Chondrocyte (in vitro differentiated cells): ENCODE results near the gene KCNMB3. TPM values are rescaled to one million over a fixed set of nuclear protein-coding genes. Genes with fewer than 3 reads are reported as not detected.
"Not testable (repeated sequence)": the region's sequence is repeated elsewhere in the genome, so short reads cannot be mapped to it uniquely, and the experiment has no call there.

Experiments used
- DNase-seq: peaks from one replicate; pipeline ENCODE4 v3.0.0; 2021; ENCODE audit warnings: mixed read lengths, low spot score
- H3K27ac Mint-ChIP-seq: one replicate; pipeline ENCODE4 v1.8.0; 2021; ENCODE audit warnings: mild to moderate bottlenecking, moderate library complexity, mixed read lengths; ENCODE audit not compliant: unreplicated experiment
- H3K27me3 Mint-ChIP-seq: 2 replicates; pipeline ENCODE4 v1.8.0; 2021; ENCODE audit warnings: low read depth, mixed read lengths
- H3K36me3 Mint-ChIP-seq: 2 replicates; pipeline ENCODE4 v1.8.0; 2021; ENCODE audit warnings: low read depth, mixed read lengths
- H3K4me1 Mint-ChIP-seq: 2 replicates; pipeline ENCODE4 v1.8.0; 2021; ENCODE audit warnings: low read depth, mild to moderate bottlenecking, mixed read lengths
- H3K4me3 Mint-ChIP-seq: one replicate; pipeline ENCODE4 v1.8.0; 2021; ENCODE audit warnings: mild to moderate bottlenecking, moderate library complexity, mixed read lengths; ENCODE audit not compliant: unreplicated experiment
- H3K9me3 Mint-ChIP-seq: 2 replicates; pipeline ENCODE4 v1.8.0; 2021; ENCODE audit warnings: low read depth, mixed read lengths
- total RNA-seq: library from RNA; stranded (reverse); gene quantifications from 3 replicates; pipeline ENCODE4 v1.2.1, GENCODE V29; 2021
- TF ChIP-seq, protein P1 (sequence below): fragments of 200-600 bp; sonication (generic); IDR thresholded peaks from 2 replicates; pipeline ENCODE4 v1.5.0; 2021; ENCODE audit warnings: antibody characterized with exemption, mild to moderate bottlenecking, moderate library complexity

KCNMB3 gene
- total RNA-seq, 1 donor from 2014 or later: 2.0 TPM

DNA sequence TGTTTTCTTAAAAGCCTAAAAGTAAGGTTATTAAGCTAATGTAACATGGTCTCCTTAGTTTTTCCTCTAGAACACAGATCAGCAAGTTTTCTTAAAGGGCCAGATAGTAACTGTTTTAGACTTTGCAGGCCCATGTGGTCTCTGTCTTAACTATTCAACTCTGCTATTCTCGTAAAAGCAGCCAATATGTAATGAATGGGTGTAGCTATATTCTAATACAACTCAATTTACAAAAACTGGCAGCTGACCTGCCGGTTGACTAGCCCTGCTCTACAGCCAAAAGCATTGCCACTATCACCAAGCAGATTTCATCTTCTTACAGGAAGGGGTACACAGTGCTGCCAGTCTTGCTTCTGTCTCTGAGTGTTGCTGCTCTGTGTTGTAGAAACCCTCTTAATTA, 27.4 kb downstream of the KCNMB3 start:
- Mint-ChIP-seq H3K9me3 (no peaks in the 10 kb centered on the region), H3K4me3 (no peak overlapping the region), H3K36me3 (peaks cover 21% of the 10 kb centered on the region), H3K27ac (no peak overlapping the region), H3K27me3 (no peaks in the 10 kb centered on the region), H3K4me1 (peaks cover 5% of the 10 kb centered on the region)
- no peak for DNase-seq
- TF ChIP-seq, protein P1, sequence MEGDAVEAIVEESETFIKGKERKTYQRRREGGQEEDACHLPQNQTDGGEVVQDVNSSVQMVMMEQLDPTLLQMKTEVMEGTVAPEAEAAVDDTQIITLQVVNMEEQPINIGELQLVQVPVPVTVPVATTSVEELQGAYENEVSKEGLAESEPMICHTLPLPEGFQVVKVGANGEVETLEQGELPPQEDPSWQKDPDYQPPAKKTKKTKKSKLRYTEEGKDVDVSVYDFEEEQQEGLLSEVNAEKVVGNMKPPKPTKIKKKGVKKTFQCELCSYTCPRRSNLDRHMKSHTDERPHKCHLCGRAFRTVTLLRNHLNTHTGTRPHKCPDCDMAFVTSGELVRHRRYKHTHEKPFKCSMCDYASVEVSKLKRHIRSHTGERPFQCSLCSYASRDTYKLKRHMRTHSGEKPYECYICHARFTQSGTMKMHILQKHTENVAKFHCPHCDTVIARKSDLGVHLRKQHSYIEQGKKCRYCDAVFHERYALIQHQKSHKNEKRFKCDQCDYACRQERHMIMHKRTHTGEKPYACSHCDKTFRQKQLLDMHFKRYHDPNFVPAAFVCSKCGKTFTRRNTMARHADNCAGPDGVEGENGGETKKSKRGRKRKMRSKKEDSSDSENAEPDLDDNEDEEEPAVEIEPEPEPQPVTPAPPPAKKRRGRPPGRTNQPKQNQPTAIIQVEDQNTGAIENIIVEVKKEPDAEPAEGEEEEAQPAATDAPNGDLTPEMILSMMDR: no peak

DNA sequence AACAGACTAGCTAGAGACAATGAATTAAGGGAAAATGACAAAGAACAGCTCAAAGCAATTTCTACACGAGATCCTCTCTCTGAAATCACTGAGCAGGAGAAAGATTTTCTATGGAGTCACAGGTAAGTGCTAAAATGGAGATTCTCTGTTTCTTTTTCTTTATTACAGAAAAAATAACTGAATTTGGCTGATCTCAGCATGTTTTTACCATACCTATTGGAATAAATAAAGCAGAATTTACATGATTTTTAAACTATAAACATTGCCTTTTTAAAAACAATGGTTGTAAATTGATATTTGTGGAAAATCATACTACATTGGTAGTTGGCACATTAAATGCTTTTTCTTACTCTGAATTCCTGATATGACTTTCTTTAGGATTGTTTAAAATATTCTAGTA, 32.7 kb downstream of the KCNMB3 start:
- not testable (repeated sequence) for H3K4me3 Mint-ChIP-seq, H3K27ac Mint-ChIP-seq, DNase-seq, H3K27me3 Mint-ChIP-seq, H3K9me3 Mint-ChIP-seq, H3K4me1 Mint-ChIP-seq
- H3K36me3 Mint-ChIP-seq: peaks cover 11% of the 10 kb centered on the region

DNA sequence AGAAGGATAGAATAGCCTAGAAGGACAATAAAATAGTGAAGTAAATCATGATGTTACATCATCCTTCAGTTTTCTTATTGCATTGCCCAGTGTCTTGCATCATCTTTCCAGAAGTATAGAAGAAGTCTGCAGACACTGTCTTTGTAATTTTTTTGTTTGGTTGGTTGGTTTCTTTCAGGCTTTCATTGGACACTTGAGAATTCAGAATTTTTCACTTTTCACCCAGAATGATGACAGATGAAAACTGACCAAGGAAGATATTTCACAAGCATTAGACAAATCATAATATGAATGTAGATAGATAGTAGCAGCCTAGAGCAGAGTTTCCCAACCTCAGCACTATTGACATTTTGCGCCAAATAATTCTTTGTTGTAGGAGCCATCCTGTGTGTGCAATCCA, 35.4 kb downstream of the KCNMB3 start:
- not testable (repeated sequence) for H3K9me3 Mint-ChIP-seq, H3K4me3 Mint-ChIP-seq, H3K36me3 Mint-ChIP-seq, H3K4me1 Mint-ChIP-seq, DNase-seq, H3K27me3 Mint-ChIP-seq
- peak overlapping the region; percentile 46 for H3K27ac Mint-ChIP-seq

DNA sequence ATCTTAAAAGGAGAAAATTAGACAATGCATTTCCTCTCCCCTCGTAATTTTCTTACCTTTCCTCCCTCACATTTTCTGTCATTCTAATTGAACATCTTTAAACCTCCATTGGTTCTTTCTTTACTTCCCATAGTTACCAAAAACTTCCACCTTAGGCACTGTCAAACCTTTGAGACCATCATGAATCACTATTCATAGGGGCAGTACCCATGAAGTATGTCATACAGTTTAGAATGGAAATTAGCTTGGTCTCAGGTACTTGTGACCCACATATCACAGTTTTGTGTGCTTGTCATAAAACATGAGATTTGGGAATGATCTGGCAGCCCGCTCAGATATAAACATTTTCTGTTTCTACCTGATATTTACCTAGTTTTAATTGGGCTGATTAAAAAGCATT, 50.1 kb downstream of the KCNMB3 start:
- Mint-ChIP-seq H3K27ac (no peak overlapping the region), H3K4me1 (peaks cover 29% of the 10 kb centered on the region), H3K9me3 (no peaks in the 10 kb centered on the region), H3K27me3 (no peaks in the 10 kb centered on the region), H3K4me3 (no peak overlapping the region), H3K36me3 (peaks cover 10% of the 10 kb centered on the region)
- no peak for DNase-seq
- TF ChIP-seq, protein P1: no peak

DNA sequence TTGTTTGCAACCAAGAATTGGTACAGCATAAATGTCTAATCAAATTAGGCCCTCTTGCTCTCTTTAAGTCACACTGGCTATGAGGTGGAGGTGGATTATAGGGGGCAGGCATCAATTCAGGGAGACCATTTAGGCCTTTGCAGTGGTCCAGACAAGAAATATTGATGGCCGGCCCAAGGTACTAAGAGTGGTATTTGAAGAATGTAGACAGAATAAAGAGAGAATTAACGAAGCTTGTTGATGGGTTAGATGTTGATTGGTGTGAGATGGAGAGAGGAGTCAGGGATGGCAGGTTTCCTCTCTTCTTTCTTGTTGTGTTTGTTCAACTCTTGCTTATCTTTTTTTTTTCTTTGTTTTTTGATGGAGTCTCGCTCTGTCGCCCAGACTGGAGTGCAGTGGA, 54.2 kb downstream of the KCNMB3 start:
- Mint-ChIP-seq H3K36me3 (peaks cover 5% of the 10 kb centered on the region), H3K9me3 (no peaks in the 10 kb centered on the region), H3K27me3 (no peaks in the 10 kb centered on the region), H3K4me3 (peak overlapping the region; percentile 6), H3K27ac (peak overlapping the region; percentile 94), H3K4me1 (peaks cover 58% of the 10 kb centered on the region)
- DNase-seq: no peak
- TF ChIP-seq, protein P1: no peak

DNA sequence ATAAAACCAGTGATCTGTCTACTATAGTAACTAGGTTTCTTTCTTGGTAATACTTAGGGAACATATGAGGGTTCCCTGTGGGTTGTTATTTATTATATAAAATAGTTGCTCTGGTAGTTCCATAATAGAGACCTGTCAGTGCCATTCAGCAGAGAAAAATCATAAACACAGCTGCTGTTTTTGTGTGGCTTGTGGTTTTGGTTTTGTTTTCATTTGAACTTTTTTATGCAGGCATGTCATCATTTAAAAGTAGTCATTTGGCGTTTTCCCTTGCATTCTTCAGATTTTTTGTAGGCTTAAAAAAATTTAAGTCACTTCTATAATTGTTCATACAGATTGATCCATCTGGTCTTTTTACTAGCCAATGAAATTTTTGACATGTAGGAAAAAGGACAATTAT, 54.8 kb downstream of the KCNMB3 start:
- Mint-ChIP-seq H3K4me1 (peaks cover 64% of the 10 kb centered on the region), H3K27ac (peak overlapping the region; percentile 94), H3K27me3 (no peaks in the 10 kb centered on the region), H3K4me3 (no peak overlapping the region), H3K9me3 (no peaks in the 10 kb centered on the region), H3K36me3 (peaks cover 5% of the 10 kb centered on the region)
- TF ChIP-seq, protein P1: no peak
- no peak for DNase-seq
